SK-N-SH (cell line): ENCODE data around the gene TNFRSF1A. TPM values are rescaled to one million over a fixed set of nuclear protein-coding genes. Genes with fewer than 3 reads are reported as not detected.

Experiments
- CTCF ChIA-PET: fragments of 300-600, 350-600 bp; formaldehyde crosslinking; extraction: SDS; loops from one replicate; lab custom pipeline; 2021; lab: Yijun Ruan, JAX
- POLR2A ChIA-PET: fragments of 350-600 bp; sonication (Branson Sonifier 250); formaldehyde crosslinking; extraction: SDS; loops from one replicate; lab custom pipeline; 2020; ENCODE audit warnings: antibody characterized with exemption, inconsistent platforms; lab: Yijun Ruan, JAX
- DNase-seq: peaks from one replicate; pipeline ENCODE4 v3.0.0; 2012
- H2AFZ ChIP-seq: fragments of 200-600 bp; sonication (generic); 2 replicates; pipeline ENCODE4 v1.8.1; 2016; ENCODE audit warnings: antibody characterized with exemption, mild to moderate bottlenecking, low read depth
- H3F3A ChIP-seq: fragments of 200-600 bp; sonication (generic); replicated peaks from 2 replicates; pipeline ENCODE3; 2016; ENCODE audit warnings: antibody characterized with exemption, mild to moderate bottlenecking; ENCODE audit not compliant: insufficient read depth
- H3K27ac ChIP-seq, 2 experiments: fragments of 200-500 bp in 1 of 2; fragments of 200-600 bp in 1 of 2; sonication (Bioruptor generic) in 1 of 2; sonication (generic), shearing (Covaris generic) in 1 of 2; 2 replicates each; pipeline versions ENCODE4 v1.5.1 to v1.6.1; 2014 to 2016; ENCODE audit warnings: low read depth in 2 of 2, inconsistent platforms in 1 of 2, low read length in 1 of 2, mild to moderate bottlenecking in 1 of 2, mixed read lengths in 1 of 2
- H3K27me3 ChIP-seq: fragments of 200-600 bp; sonication (generic), shearing (Covaris generic); 2 replicates; pipeline ENCODE4 v1.6.1; 2016; ENCODE audit warnings: mixed run types; ENCODE audit not compliant: insufficient read depth
- H3K36me3 ChIP-seq, 2 experiments: fragments of 200-500 bp in 1 of 2; fragments of 200-600 bp in 1 of 2; sonication (Bioruptor generic) in 1 of 2; sonication (generic) in 1 of 2; replicated peaks in 1 of 2; 2 replicates each; pipeline versions ENCODE3 to v1.5.1; 2014 to 2016; ENCODE audit warnings: low read length in 1 of 2, mild to moderate bottlenecking in 1 of 2; ENCODE audit not compliant: insufficient read depth in 2 of 2, control insufficient read depth in 1 of 2
- H3K4me1 ChIP-seq, 2 experiments: fragments of 200-500 bp in 1 of 2; fragments of 200-600 bp in 1 of 2; sonication (Bioruptor generic) in 1 of 2; sonication (generic), shearing (Covaris generic) in 1 of 2; 2 replicates each; pipeline versions ENCODE4 v1.5.1 to v1.6.1; 2014 to 2016; ENCODE audit warnings: low read depth in 1 of 2, low read length in 1 of 2, mixed run types in 1 of 2; ENCODE audit not compliant: insufficient read depth in 2 of 2, control insufficient read depth in 1 of 2
- H3K4me2 ChIP-seq: fragments of 200-600 bp; sonication (generic), shearing (Covaris generic); 2 replicates; pipeline ENCODE4 v1.6.1; 2017; ENCODE audit warnings: mixed run types
- H3K4me3 ChIP-seq, 2 experiments: fragments of 200-500 bp in 1 of 2; fragments of 200-600 bp in 1 of 2; sonication (Bioruptor generic) in 1 of 2; sonication (generic), shearing (Covaris generic) in 1 of 2; 2 replicates each; pipeline versions ENCODE4 v1.5.1 to v1.8.1; 2014 to 2016; ENCODE audit warnings: low read depth in 2 of 2, inconsistent platforms in 1 of 2, low read length in 1 of 2, mild to moderate bottlenecking in 1 of 2, mixed read lengths in 1 of 2, moderate library complexity in 1 of 2
- H3K79me2 ChIP-seq: fragments of 200-600 bp; sonication (generic); 2 replicates; pipeline ENCODE4 v1.8.1; 2017; ENCODE audit warnings: mild to moderate bottlenecking; ENCODE audit not compliant: insufficient read depth
- H3K9ac ChIP-seq: fragments of 200-600 bp; sonication (generic); 2 replicates; pipeline ENCODE4 v1.6.1; 2017; ENCODE audit warnings: mixed run types
- H3K9me2 ChIP-seq: fragments of 200-600 bp; sonication (generic); 2 replicates; pipeline ENCODE4 v1.6.1; 2017; ENCODE audit warnings: mixed run types
- H3K9me3 ChIP-seq: fragments of 200-600 bp; sonication (generic); 2 replicates; pipeline ENCODE4 v1.6.1; 2017; ENCODE audit warnings: mixed run types, mild to moderate bottlenecking, moderate library complexity
- H4K20me1 ChIP-seq: fragments of 200-600 bp; sonication (generic); 2 replicates; pipeline ENCODE4 v1.6.1; 2017; ENCODE audit warnings: mild to moderate bottlenecking, mixed run types; ENCODE audit not compliant: insufficient read depth
- EP300 ChIP-seq, 2 experiments: IDR thresholded peaks; 2 replicates each; pipeline versions ENCODE4 v1.4.0 to v1.6.1; 2012; ENCODE audit warnings: borderline replicate concordance in 1 of 2, low read depth in 1 of 2, low read length in 1 of 2
- EZH2phosphoT487 ChIP-seq: fragments of 200-600 bp; sonication (generic); IDR thresholded peaks from 2 replicates; pipeline ENCODE4 v1.6.1; 2017; ENCODE audit warnings: low read depth, mixed run types, mild to moderate bottlenecking, antibody characterized with exemption, moderate library complexity, borderline replicate concordance
- FOXM1 ChIP-seq: IDR thresholded peaks from 2 replicates; pipeline ENCODE4 v1.4.0; 2012; ENCODE audit warnings: low read depth, mild to moderate bottlenecking
- GATA2 ChIP-seq: sonication (generic); formaldehyde crosslinking; IDR thresholded peaks from 2 replicates; pipeline ENCODE4 v1.5.0; 2020; ENCODE audit warnings: mild to moderate bottlenecking, missing genetic modification reagents
- JUND ChIP-seq: IDR thresholded peaks from 2 replicates; pipeline ENCODE4 v1.4.0; 2012
- MAX ChIP-seq: IDR thresholded peaks from 2 replicates; pipeline ENCODE4 v1.4.0; 2012; ENCODE audit warnings: low read depth
- MXI1 ChIP-seq: IDR thresholded peaks from 2 replicates; pipeline ENCODE4 v1.6.1; 2012; ENCODE audit warnings: mild to moderate bottlenecking, low read depth, low read length, improper control_type of control experiment
- NFIC ChIP-seq: IDR thresholded peaks from 2 replicates; pipeline ENCODE4 v1.4.0; 2012; ENCODE audit warnings: borderline replicate concordance
- NRF1 ChIP-seq: IDR thresholded peaks from 2 replicates; pipeline ENCODE4 v1.6.1; 2012; ENCODE audit warnings: low read depth, mild to moderate bottlenecking, low read length
- POLR2AphosphoS5 ChIP-seq: IDR thresholded peaks from 2 replicates; pipeline ENCODE4 v1.6.1; 2012; ENCODE audit warnings: low read depth, low read length
- RCOR1 ChIP-seq: fragments of 150-350 bp; IDR thresholded peaks from 2 replicates; pipeline ENCODE4 v1.6.1; 2017; ENCODE audit warnings: antibody characterized with exemption, low read length
- RFX5 ChIP-seq: IDR thresholded peaks from 2 replicates; pipeline ENCODE4 v1.6.1; 2012; ENCODE audit warnings: mild to moderate bottlenecking, improper control_type of control experiment, low read length
- RXRA ChIP-seq: IDR thresholded peaks from 2 replicates; pipeline ENCODE4 v1.4.0; 2012; ENCODE audit warnings: low read depth, mild to moderate bottlenecking, borderline replicate concordance
- SIN3A ChIP-seq: IDR thresholded peaks from 2 replicates; pipeline ENCODE4 v1.6.1; 2012; ENCODE audit warnings: low read depth, mild to moderate bottlenecking, low read length, moderate library complexity, borderline replicate concordance
- TCF12 ChIP-seq: IDR thresholded peaks from 2 replicates; pipeline ENCODE4 v1.4.0; 2012
- TEAD4 ChIP-seq: IDR thresholded peaks from 2 replicates; pipeline ENCODE4 v1.4.0; 2012; ENCODE audit warnings: mild to moderate bottlenecking, borderline replicate concordance; ENCODE audit not compliant: insufficient read depth
- ZBTB33 ChIP-seq: IDR thresholded peaks from 2 replicates; pipeline ENCODE4 v1.4.0; 2012; ENCODE audit warnings: low read depth, borderline replicate concordance
- WGBS: methylation state at CpG from one replicate; pipeline ENCODE4 v1.1.6; 2017; ENCODE audit warnings: low lambda C conversion rate; 5-methylcytosine and 5-hydroxymethylcytosine counted together
- polyA plus RNA-seq, 3 experiments: library from polyadenylated mRNA; depleted of rRNA; stranded (reverse); fragments of >200 nt; gene quantifications; 2 replicates each; pipeline ENCODE4 v1.2.3, GENCODE V29; 2012

Gene TNFRSF1A
- polyA plus RNA-seq, 1 of the 3 experiments (the other 2 are of a cell fraction) = 92.9 TPM

- no peaks in the 10 kb centered on the region; the same call in 1 of the 2 replicates for H4K20me1 ChIP-seq
- H2AFZ ChIP-seq = no peak overlapping the region
- H3K9me3 ChIP-seq = no peaks in the 10 kb centered on the region
- TF ChIP-seq POLR2AphosphoS5 = no peak; the same call in 1 of the 2 replicates
- TF ChIP-seq NFIC = no peak
- TF ChIP-seq TEAD4 = no peak
- TF ChIP-seq FOXM1 = no peak
- no peak for TF ChIP-seq GATA2 (CRISPR knock-in tag)
- TF ChIP-seq EP300 (IDR thresholded peaks at IDR 0.05; ENCODE audit: borderline replicate concordance in 1 of 2, low read depth in 1 of 2, low read length in 1 of 2) = no peak
- no peak for TF ChIP-seq ZBTB33
- no peak for TF ChIP-seq RFX5
- TF ChIP-seq RXRA = no peak
- no peak for TF ChIP-seq SIN3A
- TF ChIP-seq RCOR1 = no peak
- no peak for TF ChIP-seq NRF1
- TF ChIP-seq EZH2phosphoT487 = no peak
- H3K9me2 ChIP-seq = no peaks in the 10 kb centered on the region
- peaks cover 6 to 14% of the 10 kb centered on the region in 2 experiments; a peak in 3 of 4 replicates for H3K4me1 ChIP-seq
- WGBS = 89% methylated on average over 11 of the region's 16 CpGs
- CTCF ChIA-PET = no interaction called here
- H3K36me3 ChIP-seq = peaks cover 0 to 3% of the 10 kb centered on the region in 2 experiments
- no peak overlapping the region for H3K27ac ChIP-seq
- no peak overlapping the region for H3K4me2 ChIP-seq
- H3K4me3 ChIP-seq = no peak overlapping the region
- H3K9ac ChIP-seq = no peak overlapping the region
- no peak for DNase-seq
- POLR2A ChIA-PET = no interaction called here
- H3K79me2 ChIP-seq = no peaks in the 10 kb centered on the region
- no peaks in the 10 kb centered on the region for H3K27me3 ChIP-seq
- H3F3A ChIP-seq = peaks cover 23% of the 10 kb centered on the region
Observed at GRCh38 chr12:6318440-6318879, 23.4 kb downstream of the TNFRSF1A start.

GRCh38 chr12:6317693-6318439 lies 24.0 kb downstream of the TNFRSF1A start:
- no peaks in the 10 kb centered on the region for H3K79me2 ChIP-seq
- no peaks in the 10 kb centered on the region for H3K9me2 ChIP-seq
- CTCF ChIA-PET = no interaction called here
- no peak overlapping the region for H3K27ac ChIP-seq
- H3K4me2 ChIP-seq = no peak overlapping the region
- TF ChIP-seq NFIC (no peak), MXI1 (no peak), TEAD4 (no peak), JUND (no peak), TCF12 (no peak), RCOR1 (no peak), MAX (no peak), NRF1 (no peak)
- POLR2A ChIA-PET = no interaction called here
- no peaks in the 10 kb centered on the region for H4K20me1 ChIP-seq
- WGBS = 90% methylated on average over 21 of the region's 21 CpGs
- H3F3A ChIP-seq = peaks cover 17% of the 10 kb centered on the region
- H3K9me3 ChIP-seq = no peaks in the 10 kb centered on the region
- H3K4me1 ChIP-seq = peaks cover 8 to 10% of the 10 kb centered on the region in 2 experiments; a peak in 2 of 4 replicates
- H3K27me3 ChIP-seq = no peaks in the 10 kb centered on the region
- no peak for DNase-seq
- no peak overlapping the region for H3K9ac ChIP-seq
- H3K4me3 ChIP-seq = no peak overlapping the region
- no peak overlapping the region for H2AFZ ChIP-seq
- peaks cover 0 to 3% of the 10 kb centered on the region in 2 experiments for H3K36me3 ChIP-seq
